SK-N-DZ (cell line): Measurements from ENCODE around the gene KCNJ6.
"Not testable (repeated sequence)": the region's sequence is repeated elsewhere in the genome, so short reads cannot be mapped to it uniquely, and the experiment has no call there.

Source experiments
- DNase-seq: peaks from one replicate; pipeline ENCODE4 v3.0.0-alpha.2; 2015; ENCODE audit warnings: low spot score

The KCNJ6 gene

DNA sequence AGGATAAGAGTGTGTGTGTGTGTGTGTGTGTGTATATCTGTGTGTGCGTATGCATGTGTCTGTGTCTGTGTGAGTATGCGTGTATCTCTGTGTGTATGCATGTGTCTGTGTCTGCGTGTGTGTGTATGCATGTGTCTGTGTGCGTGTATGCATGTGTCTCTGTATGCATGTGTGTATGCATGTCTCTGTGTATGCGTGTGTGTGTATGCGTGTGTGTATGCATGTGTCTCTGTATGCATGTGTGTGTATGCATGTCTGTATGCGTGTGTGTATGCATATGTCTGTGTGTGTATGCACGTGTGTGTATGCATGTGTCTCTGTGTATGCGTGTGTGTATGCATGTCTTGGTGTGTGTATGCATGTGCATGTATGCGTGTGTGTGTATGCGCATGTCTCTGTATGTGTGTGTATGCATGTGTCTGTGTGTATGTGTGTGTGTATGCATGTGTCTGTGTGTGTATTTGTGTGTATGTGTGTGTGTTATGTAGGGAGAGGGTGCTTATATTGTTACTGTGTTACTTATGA is 301.8 kb downstream of the KCNJ6 start:
- no peak for DNase-seq

DNA sequence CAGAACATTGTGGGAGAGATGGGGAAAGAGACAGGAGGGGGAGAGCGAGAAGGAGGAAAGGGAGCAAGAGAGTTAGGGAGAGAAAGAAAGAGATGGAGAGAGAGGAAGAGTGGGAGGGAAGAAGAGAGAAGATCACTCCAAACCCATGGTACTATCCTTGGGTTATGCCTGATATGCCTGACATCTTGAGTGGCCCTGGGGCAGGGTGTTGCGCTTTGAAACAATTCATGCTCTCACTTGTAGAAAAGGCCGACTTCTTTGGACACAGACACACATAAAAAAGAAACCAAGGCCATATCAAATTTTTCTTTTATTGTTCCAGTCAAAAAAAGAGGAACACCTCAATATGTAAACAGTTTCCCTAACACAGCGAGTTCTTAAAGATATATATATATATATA is 309.2 kb downstream of the KCNJ6 start:
- no peak for DNase-seq

DNA sequence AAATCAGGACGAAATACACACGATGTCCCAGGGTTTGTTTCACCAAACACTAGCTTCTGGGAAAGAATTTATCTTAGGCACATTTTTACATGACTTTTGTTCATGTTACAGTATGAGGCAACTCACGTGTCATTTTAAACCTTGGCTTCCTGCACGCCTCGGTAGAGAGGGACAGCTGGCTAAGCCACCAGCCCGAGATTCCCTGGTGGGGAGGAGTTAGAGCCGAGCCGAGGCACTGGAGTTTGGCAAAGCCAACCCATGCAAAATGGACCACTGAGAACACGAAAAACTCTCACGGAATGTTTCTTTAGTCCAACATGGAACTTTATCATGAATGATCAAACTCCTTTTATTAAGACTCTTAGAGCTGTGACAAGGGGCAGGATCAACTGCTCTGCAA is 309.7 kb downstream of the KCNJ6 start:
- no peak for DNase-seq

DNA sequence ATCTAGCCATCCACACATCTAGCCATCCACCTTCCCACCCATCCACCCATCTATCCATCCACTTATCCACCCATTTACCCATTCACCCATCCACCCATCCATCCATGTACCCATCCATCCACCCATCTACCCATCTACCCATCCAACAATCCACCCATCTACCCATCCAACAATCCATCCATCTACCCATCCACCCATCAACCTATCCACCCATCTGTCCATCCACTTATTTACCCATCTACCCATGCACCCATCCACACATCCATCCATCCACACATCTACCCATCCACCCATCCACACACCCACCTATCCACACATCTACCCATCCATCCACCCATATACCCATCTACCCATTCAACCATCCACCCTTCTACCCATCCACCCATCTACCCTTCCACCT is 311.3 kb downstream of the KCNJ6 start:
- no peak for DNase-seq

DNA sequence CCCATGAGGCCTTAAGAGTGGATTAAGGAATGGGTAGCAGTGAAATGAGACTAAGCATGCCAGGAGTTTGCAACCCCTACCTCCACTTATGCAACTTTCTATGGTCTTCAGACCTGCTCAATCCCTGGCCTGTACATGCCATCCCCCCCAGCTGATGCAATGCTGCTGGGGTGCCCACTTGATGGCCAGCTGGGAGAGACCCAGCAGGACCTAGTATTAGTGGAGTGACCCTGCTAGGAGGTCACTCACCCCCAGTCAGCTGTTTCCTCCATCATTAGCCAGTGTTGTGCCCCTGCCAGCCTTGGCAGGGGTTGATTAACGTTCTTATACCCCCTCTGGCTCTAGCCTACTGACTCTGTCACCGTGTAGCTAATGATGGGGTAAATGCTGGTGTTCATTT is 313.1 kb downstream of the KCNJ6 start:
- DNase-seq: no peak

DNA sequence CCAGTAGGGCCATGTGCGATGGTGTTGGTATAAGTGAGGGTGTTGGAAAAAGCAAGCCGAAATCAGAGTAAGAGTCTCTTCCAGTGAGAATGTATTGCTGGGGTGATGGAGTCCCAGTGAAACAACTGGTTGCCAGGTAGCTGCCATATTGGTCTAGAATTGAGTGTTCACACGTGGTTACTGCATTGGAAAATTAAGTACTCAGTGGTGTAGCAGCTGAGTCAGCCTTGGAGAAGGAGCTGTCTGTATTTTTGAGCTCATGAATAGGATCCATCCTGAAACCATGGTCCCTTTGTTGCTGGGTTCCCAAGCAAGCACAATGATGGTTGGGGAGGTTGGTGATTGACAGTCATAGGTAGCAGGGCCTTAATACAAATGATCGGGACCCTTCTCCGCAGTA is 314.3 kb downstream of the KCNJ6 start:
- DNase-seq: no peak

DNA sequence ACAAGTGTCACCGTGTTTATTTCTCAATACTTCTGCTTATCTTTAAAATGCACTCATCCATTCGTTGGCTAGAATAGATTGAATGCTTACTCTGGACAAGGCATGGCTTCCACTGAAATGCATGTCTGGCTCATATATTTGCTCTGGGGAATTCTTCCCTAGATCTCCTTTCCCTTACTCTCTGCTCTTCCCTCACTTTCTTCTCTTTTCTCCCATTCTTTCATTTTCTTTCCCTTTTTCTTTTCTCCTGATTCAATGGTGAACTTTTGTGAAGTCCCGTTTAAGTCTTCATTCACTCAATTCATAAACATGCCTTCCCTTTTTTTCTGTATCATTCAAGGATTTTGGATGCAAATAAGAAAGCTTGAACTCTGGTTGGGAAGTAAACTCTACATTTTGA is 315.2 kb downstream of the KCNJ6 start:
- DNase-seq: no peak

DNA sequence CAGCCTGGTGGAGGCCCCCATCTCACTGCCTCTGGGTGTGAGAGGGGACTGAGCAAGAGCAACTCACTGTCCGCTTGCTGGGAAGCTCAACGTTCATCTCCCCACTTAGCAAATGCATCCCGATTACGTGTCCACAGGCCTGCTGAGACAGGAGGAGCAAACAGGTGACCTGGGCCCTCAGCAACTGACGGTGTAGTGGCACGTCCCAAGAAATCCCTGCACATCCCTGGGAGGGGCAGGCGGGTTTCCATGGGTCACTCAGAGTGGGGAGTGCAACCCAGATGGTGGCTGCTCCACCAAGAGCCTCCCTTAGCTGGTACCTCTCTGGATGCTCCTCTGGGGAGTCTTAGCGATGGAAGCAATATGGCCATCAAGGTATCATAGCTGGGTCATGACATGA is 320.3 kb downstream of the KCNJ6 start:
- DNase-seq: no peak

DNA sequence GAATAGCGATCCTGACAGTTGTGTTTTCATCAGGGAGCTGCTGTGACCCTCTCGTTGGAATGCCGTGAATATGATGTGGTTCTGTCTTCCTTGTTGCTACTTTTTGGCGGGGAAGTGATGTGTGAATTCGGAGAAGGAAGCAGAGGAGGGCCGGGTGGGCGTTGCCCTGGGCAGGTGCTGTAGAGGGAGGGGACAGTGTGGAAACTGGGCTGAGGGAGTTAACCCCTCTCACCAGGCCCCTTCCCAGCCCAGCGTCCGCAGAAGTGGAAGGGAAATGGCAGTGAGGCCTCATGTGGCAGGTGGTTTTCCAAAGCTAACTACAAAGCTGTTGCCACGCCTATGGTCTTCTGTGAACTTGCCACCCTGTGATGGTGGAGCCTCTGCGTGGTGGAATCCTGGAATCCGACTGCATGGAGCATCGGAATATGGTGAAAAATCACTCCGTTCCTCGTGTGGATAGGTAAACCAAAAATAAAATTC is 321.7 kb downstream of the KCNJ6 start:
- no peak for DNase-seq

DNA sequence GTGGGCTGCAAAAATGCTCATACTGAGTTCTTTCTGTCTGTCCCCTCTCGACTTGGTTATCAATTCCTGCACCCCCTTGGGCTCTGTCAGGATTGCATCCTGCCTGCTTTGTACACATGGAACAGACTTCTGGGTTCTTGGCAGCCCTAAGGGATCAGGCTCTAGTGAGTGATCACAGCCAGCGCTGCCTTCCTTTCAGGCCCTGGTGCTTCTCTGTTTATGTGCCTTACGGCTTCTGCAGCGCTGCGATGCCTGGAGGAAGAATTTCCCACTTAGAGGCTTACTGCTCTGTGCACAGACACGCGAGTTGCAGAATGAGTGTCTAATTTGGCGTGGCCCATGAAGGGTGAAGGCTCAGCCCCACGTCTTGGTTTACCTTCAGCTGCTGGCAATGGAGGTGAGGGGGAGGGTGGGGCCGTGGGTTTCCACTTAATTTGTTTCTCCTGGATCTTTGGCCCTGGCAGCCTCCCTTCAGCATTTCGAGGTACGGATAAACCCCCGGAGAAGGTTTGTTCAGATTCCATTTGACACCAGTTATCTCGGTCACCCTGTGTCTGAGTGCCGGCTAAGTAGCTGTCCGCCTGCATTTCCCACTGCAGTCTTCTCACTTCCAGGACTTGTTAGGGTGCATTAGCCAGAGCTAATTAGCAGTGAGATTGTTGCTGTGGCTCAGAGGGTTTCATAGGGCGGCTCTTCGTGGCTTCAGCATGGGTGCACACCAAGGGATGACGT is 322.4 kb downstream of the KCNJ6 start:
- no peak for DNase-seq

DNA sequence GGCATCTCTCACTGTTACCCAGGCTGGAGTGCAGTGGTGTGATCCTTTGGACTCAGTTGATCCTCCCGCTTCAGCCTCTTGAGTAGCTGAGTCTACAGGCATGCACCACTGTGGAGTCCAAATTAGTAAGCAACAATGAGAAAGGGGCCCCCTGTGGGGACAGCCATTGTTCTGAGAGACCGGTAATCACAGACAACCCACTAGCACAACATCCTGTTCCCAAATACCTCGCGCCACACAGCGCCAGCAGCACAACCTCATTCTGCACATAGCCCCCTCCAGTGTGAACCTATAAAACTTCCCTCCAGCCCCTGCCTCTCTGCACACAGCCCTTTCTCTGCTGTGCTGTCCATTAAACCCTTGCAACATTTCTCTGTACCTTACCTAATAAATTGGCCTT is 323.2 kb downstream of the KCNJ6 start:
- no peak for DNase-seq

DNA sequence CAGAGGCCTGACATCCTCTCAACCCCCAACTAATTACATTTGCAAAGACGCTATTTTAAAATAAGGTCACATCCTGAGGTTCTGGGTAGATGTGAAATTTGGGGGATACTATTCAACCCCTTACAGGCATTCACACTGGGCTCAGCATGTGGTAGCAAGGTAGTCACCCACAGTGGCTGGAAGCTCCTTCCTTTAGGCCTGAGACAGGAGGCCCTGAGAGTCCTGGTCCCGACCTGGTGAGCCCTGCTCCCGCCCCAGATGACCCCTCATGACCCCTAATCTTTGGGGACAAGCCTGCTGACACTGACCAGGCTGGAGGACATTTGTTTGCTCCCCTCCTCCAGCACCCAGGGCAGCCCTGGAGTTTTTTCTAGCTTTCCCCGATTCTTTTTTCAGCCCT is 323.8 kb downstream of the KCNJ6 start:
- DNase-seq: no peak

DNA sequence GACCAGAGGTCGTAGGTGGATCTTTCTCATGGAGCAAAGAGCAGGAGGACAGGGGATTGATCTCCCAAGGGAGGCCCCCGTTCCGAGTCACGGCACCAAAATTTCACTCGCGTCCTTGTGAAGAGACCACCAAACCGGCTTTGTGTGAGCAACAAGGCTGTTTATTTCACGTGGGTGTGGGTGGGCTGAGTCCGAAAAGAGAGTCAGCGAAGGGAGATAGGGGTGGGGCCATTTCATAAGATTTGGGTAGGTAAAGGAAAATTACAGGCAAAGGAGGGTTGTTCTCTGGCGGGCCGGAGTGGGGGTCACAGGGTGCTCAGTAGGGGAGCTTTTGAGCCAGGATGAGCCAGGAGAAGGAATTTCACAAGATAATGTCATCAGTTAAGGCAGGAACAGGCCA is 324.3 kb downstream of the KCNJ6 start:
- not testable (repeated sequence) for DNase-seq

DNA sequence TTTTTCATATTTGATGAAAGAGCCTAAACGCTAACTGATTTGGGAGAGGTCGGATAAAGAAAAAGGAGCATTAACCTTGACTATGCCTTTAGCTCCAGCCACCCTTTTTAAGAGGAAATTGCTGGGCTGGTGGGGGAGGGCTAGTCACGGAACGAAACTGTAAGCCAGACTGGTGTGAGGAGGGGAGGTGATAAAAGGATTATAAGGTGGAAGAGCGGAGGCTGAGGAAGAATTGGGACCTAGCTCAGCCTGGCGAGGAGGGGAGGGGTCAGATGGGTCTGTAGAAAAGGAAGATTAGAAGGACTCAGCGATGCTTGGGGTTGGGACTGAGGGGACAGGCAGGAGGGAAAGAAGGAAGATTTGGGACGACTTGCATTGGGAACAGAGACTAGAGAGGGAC is 325.4 kb downstream of the KCNJ6 start:
- DNase-seq: not testable (repeated sequence)

DNA sequence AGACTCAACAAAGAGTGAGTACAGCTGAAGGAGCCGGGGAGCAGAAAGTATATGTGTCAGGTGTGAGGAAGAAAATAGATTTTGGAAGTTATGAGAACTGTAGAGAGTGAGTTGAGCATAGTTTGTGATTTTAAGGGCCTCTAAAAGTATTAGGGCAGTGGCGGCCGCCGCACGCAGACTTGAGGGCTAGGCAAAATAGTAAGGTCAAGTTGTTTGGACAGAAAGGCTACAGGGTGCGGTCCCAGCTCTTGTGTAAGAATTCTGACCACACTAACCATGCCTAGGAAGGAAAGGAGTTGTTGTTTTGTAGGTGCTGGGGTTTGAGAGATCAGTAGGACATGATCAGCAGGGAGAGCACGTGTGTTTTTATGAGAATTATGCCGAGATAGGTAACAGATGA is 327.6 kb downstream of the KCNJ6 start:
- not testable (repeated sequence) for DNase-seq

DNA sequence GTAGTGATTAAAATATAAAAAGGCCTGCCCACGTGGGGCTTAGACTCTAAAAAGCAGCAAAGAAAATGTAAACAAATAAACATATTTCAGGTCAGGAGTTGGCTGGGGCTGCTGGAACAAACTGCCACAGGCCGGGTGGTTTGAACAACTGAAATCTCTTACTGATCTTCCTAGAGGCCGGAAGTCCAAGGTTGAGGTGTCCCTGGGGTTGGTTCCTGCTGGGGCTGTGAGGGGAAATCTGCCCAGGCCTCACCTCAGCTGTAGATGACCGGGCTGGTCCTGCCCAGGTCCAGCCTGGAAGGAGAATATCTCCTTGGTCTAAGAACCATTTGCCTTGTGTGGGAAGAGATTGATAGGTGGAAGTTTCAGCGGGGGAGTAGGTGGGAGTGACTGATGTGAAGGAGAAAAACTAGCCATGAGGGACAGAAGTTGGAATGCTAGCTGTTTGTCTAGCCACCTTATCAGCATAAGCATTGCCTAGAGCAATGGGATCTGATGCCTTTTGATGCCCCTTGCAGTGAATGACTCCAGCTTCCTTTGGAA is 328.6 kb downstream of the KCNJ6 start:
- DNase-seq: no peak

DNA sequence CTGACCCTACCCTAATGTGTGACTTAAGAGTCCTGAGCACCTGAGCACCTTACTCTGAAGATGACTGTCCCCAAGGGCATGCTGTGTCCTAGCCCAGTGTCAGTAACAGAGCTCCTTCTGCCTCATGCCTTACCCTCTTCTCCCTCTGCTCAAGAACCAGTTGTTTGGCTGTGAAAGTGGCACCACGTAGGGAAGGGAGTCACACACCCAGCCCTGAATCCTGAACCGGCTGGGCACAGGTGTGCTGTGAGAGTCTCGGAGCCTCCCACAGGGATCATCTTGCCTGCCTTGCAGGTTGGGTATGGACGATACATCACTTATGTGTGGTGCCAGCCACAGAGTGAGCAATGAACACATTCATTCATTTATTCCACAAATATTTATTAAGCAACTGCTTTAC is 329.1 kb downstream of the KCNJ6 start:
- DNase-seq: no peak

DNA sequence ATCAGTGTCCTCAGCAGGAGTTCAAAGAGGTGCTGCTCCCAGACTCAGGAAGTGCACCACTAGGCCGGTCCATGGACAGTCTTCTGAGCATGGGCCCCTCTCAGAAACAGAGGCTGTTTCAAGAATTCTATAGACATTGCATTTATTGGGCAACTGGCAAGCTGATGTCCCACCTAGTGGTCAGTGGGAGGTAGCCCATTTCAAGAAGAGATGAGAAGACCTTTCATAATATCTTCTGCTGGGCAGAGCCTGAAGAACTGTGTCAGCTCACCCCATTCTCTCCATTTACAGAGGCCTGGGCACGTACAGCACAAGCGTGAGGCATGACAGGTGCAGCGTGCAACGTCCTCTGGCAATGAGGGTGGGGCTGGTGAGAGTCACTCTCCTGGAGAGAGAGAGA is 333.7 kb downstream of the KCNJ6 start:
- DNase-seq: peak; percentile 42

DNA sequence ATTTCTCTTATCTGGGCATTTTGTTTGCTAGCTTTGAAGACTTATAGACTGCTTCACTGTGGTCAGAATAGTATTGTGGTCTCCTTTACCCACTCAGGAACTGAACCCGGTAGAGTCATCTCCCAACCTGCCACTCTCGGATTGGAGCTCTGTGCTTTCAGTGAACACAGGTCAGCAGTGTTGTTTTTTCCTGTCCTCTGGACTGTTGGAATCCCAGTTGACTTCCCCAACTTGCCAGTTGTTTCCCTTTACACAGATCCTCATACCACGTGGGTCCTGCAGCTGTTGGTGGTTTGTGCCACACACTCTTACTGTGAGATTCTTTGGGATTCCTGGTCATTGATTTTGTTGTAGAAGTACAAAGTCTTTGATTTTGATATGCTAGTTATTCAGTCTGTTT is 335.6 kb downstream of the KCNJ6 start:
- no peak for DNase-seq

DNA sequence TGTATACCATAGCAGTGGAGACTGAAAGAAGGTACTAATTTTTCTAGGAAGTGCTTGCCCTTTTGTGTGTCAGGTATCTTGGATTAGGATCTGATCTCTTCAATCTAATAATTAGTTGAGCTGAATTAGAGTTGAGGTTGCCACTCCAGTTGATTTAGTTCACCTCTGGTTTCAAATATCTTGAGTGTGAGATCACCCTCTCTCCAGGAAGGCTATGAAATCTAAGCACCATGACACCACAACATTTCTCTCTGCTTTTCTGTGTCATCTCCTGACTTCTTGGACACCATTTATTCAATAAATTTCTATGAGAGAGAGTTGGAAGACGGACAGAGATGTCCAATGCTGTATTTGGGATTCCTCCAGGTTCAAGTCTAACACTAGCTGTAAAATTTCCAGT is 336.9 kb downstream of the KCNJ6 start:
- DNase-seq: no peak

DNA sequence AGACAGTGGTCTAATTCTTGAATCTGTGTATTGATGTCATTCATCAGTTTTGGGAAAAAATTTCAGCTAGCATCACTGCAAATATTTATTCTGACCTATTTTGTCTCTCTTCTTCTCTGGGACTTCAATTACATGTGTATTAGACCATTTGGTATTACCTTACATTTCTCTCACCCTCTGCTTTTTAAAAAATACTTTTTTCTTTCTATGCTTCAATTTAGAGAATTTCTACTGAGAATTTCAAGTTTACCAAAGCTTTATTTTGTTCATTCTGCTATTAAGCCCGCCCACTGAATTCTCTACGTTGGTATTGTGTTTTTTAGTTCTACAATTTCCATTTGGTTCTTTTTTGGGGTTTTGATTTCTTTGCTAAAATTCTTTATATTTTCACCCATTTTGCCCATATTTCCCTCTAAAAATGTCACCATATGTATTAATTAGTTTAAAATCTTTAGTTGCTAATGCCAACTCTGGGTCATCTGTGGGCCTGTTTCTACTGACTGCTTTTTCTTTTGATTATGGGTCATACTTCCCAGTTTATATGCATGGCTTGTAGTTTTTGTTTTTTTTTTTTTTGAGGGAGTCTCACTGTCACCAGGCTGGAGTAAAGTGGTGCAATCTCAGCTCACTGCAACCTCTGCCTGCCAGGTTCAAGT is 337.7 kb downstream of the KCNJ6 start:
- no peak for DNase-seq

DNA sequence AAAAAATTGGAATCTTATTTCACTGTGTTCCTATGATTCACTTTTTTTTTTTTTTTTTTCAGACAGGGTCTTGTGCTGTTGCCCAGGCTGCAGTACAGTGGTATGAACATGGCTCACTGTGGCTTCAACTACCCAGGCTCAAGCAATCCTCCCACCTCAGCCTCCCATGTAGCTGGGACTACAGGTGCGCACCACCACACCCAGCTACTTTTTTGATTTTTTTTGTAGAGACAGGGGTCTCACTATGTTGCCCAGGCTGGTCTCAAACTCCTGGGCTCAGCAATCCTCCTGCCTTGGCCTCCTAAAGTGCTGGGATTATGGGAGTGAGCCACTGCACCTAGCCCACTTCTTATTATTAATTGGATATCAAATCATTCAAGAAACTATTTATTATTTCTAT is 339.3 kb downstream of the KCNJ6 start:
- DNase-seq: not testable (repeated sequence)

DNA sequence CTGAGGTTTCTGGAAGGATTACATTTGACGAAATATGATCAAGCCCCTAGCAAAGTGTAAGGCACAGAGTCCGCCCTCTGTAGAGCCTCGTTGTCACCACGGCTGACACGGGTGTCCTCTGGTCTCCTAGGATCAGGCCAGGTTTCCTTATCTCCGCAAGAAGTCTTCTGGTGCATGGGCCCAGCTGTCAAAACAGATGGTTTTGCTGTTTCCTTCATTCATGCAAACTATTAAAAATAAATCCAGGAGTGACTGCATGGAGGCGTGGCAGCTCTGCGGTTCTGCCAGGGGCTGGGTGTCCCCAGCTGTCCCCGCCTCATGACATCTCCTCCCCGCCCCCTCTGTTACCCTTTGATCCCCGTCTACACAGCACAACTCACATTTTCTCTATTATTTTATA is 340.7 kb downstream of the KCNJ6 start:
- DNase-seq: no peak
